GM19351 (cell line): Measurements from ENCODE around the gene BCOR.
A peak's percentile ranks its signal among the peaks of the same experiment; 100 is the strongest.

ENCODE experiments used
- ATAC-seq: cut with Tn5 transposase; IDR thresholded peaks from one replicate; pipeline ENCODE4 v1.9.1; 2021; ENCODE audit warnings: mild to moderate bottlenecking, moderate library complexity; ENCODE audit not compliant: unreplicated experiment

BCOR gene

GRCh38 chrX:40116925-40117324, 19.2 kb upstream of the BCOR start:
- ATAC-seq: no peak

GRCh38 chrX:40112996-40113395, 15.2 kb upstream of the BCOR start:
- ATAC-seq: no peak

DNA sequence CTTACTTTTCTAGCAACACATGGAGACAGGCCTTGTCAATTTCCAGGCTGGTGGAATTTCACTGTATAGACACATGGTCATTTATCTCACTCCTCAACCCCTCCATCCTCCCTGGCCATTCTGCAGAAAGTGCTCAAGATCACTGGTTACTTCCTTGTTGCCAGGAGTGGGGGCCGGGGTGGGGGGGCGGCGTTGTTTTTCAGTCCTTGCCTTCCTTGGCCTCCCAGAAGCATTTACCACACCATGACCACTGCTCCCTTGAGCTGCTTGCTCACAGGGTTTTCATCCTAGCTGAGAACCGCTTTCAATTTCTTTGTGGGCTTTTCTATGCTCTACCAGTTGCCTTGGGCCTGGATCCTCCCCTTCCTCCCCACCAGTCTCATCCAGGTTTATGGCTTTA, 14.1 kb upstream of the BCOR start:
- no peak for ATAC-seq

- no peak for ATAC-seq
Measured at GRCh38 chrX:40109288-40110008, 11.7 kb upstream of the BCOR start.

DNA sequence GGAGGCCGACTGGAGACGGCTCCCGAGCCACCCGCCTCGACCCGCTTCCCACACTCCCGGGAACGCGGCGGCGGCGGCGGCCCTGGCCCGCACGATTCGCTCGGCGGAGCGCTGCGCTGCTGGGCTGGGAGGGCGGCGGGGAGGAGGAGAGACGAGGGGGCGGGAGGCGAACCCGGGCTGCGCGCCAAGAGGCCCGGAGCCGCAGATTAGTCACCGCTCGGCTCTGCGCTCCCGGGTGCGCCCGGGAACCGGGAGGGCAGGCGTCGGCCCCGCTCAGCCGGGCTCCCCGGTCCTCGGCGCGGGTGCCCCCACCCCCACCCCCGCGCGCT, 11.2 kb upstream of the BCOR start:
- ATAC-seq: no peak

DNA sequence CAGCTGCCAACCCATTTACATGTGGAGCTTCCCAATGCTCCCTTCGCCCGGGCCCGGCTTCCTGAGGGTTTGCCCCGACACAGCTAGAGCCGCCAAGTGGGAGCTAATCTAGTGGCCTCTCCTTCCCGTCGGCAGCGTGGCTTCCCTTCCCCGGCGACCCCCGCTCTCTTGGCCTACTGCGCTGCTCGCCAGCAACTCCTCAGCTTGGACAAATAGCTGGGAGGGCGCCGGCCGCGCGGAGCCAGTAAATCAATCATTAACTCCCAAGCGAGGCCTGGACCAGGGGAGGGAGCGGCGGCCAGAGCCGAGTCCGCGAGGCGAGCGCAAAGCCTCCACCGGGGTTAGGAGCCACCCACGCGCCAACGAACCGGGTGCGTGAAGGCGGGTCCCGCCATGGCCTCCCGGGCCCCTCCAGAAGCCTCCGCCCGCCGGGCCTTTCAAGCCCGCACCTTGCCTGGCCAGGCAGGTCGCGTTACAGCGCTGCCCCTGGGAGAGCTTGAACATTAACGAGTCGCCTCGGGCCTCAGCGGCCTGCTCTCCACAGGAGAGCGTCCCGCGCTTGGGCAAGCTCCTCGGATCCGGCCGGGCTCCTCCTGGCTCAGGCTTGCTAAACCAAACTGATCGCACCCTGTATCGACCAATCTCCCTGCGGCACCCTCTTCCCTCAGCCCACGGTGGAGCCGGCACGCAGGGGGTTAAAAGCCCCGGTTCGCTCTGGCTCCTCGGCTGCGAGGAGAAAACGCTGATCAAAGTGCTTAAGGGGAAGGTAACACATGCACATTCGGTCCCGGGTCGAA, 10.6 kb upstream of the BCOR start:
- no peak for ATAC-seq

GRCh38 chrX:40107291-40108161, 9.8 kb upstream of the BCOR start:
- ATAC-seq: no peak

DNA sequence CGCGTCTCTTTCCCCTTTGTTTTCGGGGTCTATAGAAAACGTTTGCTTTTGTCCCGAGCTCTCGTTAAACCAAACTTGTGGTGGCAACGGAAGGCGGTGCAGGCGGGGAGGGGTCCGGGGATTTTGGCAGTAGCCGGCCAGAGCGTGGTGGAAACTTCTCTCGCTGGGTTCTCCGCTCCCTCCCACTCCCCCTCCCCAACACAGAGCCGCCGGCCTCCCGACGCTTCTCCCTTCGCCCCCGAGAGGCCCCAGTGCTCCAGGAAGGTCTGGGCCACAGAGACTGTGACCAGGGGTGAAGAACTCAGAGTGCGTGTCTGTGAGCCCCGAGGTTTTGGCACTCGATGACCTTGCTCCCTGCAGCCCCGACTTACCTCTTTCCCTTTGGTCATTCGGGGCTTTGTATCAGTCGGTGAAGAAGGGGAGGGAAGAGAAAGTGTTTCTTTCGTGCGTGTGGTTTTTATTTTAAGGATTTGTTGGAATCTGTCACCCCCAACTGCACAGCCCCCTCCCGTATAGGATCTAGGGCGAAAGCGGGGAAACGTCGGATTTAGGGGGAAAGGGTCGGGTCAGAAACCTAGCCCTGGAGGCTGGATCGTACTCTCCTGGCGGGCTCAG, 9.0 kb upstream of the BCOR start:
- ATAC-seq: no peak

GRCh38 chrX:40105835-40106675, 8.3 kb upstream of the BCOR start:
- ATAC-seq: peak; percentile 11

DNA sequence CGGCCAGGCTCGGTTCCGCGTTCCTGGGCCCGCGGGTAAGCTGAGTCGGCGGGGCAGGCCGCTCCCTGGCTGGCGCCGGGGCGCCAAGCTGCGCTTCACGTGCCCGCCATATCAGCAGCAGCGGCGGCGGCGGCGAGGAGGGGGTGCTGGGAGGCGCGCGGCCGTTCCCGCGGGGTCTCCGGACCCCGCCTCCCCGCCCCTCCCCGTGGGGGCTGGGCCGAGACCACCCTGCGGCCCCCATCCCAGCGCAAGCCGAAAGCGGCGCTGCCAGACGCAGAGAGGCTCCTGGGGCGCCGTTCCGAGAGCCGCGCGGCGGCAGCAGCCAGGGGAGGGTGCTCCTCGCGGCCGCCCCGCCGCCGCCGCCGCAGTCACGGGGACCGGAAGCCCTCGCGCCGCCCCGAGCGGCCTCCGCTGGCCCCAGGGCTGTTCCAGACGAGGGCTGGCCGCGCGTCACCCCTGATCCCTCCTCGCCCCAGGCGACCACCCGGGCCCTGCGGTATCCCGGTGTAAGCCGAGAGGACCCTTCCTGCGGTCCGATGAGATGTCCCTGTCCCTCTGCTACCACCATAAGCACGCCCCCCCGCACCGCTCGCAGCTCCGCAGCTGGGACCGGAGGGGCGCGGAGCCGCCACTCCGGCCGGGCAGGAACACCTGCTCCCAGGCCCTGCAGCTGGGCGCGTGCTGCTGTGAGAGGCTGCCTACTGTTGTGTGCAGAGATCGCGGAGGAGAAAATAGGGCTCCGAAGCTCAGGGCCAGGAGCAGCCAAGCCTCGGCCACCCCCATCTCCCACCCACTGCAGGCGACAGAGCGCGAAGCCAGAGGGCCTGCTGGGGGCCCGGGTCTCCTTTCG, 7.5 kb upstream of the BCOR start:
- ATAC-seq: peak; percentile 37

DNA sequence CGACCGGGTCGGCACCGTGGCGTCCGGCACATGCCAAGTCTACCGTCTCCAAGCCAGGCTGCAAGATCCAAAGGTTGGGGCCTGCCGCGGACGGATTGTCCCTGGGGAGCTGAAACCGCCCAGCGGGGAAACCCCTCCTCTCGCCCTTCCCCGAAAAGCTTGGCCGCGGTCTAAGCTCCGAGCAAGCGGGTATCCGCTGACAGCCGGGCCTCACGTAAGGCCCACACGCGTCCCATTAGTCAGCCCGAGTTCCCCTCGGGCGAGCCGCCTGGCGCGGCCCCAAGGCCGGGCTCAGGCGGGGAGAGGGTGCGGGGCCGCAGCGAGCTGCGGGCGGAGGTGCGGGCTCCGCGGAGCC, 6.8 kb upstream of the BCOR start:
- peak; percentile 34 for ATAC-seq

DNA sequence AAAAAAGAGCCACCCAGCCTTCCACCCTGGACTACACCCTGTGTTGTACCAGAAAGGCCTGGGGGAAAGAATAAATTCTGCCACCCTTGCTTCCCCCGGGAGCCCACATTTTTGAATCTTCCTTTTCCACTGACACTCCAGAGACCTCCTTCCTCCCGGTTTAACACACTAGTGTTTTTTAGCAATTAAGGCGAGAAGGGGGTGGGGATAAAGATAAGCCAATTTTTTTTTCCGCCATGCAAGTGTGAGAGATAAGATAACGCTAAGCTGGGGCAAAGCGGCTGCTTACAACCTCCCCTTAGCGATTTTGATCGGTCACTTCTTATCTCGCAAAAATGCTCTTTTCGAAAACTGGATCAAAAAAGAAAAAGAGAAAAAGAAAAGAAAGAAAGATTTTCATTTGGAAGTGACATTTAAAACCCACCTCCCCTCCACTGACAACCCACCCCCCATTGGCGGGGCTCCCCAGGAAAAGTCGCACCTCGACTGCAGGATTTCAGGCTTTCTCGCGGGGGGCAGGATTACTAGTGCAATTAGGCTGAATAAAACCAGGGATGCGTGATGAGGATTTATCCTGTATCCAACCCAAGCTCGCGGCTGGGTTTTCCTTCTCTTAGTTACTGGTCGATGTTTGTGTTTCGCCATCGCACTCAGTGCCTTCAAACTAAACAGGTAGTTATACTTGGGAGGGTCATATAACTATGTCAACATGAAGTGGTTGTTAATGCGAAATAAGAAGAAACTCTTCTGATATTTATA, 6.0 kb upstream of the BCOR start:
- no peak for ATAC-seq

DNA sequence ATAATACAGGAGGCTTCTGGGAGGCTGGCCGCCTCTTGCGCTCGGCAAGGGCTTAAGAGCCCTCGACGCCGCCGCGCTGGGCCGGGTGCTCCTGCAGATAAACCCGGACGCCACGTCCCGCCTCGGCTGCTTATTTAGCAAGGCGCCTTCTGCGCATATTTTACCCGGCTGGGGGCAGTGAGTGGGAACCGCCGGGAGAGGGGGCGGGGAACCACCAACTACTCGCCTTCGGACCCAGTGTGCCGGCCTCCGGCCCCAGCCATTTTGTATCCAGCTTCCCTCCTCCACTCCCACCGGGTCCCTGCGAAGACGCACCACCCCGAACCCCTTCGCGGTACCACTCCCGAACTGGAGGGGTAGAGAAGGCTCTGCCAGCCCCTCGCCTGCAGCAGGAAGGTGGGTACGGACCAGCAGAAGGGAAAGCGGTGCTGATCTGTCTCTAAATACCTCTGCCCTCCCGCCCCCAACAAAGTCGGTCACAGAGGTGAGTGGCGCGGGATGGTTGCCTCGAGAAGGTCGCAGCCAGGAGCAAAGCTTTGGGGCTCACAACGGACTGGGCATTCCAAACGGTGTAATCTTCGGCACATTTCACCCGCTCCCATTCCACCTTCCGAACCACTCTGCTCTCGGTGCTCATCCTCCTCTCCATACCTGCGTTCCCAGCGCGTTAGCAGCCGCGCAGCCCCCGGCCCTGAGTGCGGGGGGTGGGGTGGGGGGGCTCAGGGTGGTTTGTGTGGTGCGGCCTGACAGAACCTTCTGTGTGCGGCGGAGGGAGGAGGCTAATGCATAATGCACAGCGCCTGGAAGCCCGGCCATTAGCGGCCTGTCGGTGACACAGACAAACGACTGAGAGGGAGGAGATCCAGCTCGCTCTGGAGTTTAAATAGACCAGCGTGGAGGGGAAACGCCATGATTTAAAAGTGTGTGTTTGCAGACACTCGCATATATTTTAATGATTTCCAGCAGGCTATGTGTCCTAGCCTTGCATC, 4.9 kb upstream of the BCOR start:
- no peak for ATAC-seq

DNA sequence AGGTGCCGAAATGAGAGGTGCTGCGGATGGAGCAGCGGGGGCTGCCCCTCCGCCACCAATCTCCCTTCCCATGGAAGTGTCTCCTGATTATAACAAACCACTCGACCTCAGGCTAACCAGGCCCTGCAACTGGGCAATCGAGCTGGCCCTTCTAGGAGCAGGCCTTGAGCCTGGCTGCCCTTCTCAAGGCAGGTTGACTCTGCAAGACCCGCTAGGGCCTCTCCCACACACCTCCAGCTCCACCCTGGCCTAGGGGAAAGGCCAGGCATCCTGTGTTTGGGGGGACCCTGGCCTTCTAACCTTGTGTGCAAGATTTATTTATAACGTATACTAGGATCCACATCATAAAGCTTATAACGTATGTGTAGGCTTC, 3.7 kb upstream of the BCOR start:
- ATAC-seq: no peak

DNA sequence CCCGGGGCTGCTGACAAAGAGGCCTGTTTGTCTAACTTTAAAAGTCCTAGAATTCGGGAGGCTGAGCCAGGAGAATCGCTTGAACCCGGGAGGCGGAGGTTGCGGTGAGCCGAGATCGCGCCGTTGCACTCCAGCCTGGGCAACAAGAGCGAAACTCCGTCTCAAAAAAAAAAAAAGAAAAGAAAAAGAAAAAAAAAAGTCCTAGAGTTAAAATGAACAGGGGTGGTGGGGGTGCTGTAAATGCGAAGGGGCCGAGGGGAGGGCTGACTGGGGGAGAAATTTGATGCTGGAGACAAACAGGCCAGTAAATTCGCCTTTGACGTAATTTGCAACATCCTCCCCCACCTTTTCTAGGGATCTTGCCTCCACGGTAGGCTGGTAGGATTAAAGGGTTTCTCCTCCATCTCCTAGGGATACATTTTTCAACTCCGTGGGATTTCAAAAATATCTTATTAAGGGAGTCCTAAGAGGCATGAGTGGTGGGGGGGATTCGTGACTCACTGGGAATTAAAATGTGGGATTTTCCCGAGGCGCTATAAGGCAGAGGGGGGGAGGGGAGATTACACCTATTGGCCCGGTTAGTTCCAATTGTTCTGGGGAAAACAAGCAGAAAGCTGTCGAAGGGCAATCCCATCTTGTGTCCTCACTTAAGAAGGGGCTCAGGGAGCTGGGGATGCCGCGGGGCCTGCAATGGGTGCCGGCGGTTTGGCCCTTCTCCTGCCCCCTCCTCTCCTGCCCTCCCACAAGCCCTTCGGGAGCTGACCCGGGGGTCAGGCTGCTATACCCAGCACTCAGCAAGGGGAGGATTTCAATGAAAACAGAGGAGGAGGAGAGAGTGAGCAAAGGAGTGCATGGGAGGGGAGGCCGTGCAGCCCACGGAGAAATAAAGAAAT, 3.0 kb upstream of the BCOR start:
- no peak for ATAC-seq

- no peak for ATAC-seq
Measured at GRCh38 chrX:40100141-40100536, 2.4 kb upstream of the BCOR start.
